ENCODE results near the gene PCDH8. TPM values are rescaled to one million over a fixed set of nuclear protein-coding genes. Genes with fewer than 3 reads are reported as not detected.

PCDH8 gene
- total RNA-seq, 1 donor from 2014 or later, result not detected

DNA sequence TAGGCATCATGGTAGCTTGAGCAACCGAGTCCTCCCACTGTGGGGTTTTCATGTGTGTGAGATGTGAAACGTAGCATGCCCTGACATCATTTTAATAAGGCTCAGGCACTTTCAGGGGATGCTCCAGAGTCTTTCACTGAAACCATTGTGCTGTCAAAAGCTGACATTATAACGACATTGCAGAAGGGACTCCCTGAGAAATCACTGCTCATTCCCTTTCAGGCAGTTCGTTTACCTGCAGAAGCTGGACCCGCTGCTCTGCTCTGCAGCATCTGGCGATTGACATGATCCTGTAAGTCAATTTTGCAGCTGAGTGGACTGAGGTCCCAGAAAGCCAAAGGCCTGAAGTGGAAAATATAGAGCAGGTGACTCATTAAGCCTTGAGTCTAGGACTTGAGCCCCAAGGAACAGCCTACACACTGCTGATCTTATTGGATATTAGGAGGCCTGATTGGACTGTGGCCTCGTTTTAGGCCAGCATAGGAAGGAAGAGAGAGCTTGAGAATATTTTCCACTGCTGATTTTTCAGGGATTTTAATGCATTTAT is 54.9 kb downstream of the PCDH8 start:
- H3K27me3 ChIP-seq, result no peaks in the 10 kb centered on the region
- H3K36me3 ChIP-seq, result no peaks in the 10 kb centered on the region
- TF ChIP-seq CTCF (IDR thresholded peaks at IDR 0.05), result no peak
- H3K4me1 ChIP-seq, result no peaks in the 10 kb centered on the region
- H3K9me3 ChIP-seq, result no peaks in the 10 kb centered on the region
- H3K4me3 ChIP-seq, result no peak overlapping the region
- DNase-seq (ENCODE audit: low spot score in 2 of 2), result no peak
- no peak overlapping the region for H3K27ac ChIP-seq
- intact Hi-C loops (cut with DNase I), result no loop called here

Other genes with a start within 250 kb of the PCDH8 start
- 0.32 TPM for gene HNRNPA1L2, start 206.2 kb downstream of the PCDH8 start, total RNA-seq
- gene SUGT1, start 195.8 kb downstream of the PCDH8 start, total RNA-seq, result 8.8 TPM
- gene CNMD, start 108.8 kb downstream of the PCDH8 start, total RNA-seq, result not detected
- not detected for gene OLFM4, start 180.2 kb upstream of the PCDH8 start, total RNA-seq

All from ascending aorta (tissue), 2 donors.